RKO (cell line): ENCODE data around the gene MICU1.
A peak's percentile ranks its signal among the peaks of the same experiment; 100 is the strongest.

Experiments used
- DNase-seq: peaks from one replicate; pipeline ENCODE4 v3.0.0-alpha.2; 2016; ENCODE audit warnings: low spot score

The MICU1 gene

GRCh38 chr10:72344932-72345331 lies 280.9 kb downstream of the MICU1 start:
- DNase-seq: no peak

- DNase-seq: no peak
These were observed 283.0 kb downstream of the MICU1 start for GRCh38 chr10:72342911-72343310.

- peak; percentile 51 for DNase-seq
These were observed 285.2 kb downstream of the MICU1 start for GRCh38 chr10:72340510-72341261.

- DNase-seq: no peak
These were observed 287.7 kb downstream of the MICU1 start for GRCh38 chr10:72338180-72338579.

- no peak for DNase-seq
These were observed 288.2 kb downstream of the MICU1 start for GRCh38 chr10:72337722-72338121.

GRCh38 chr10:72337039-72337629 lies 288.7 kb downstream of the MICU1 start:
- peak; percentile 54 for DNase-seq

- no peak for DNase-seq
These were observed 289.4 kb downstream of the MICU1 start for GRCh38 chr10:72336259-72337038.

- no peak for DNase-seq
These were observed 290.3 kb downstream of the MICU1 start for GRCh38 chr10:72335394-72336258.

GRCh38 chr10:72334825-72335393 lies 291.0 kb downstream of the MICU1 start:
- DNase-seq: no peak

GRCh38 chr10:72334196-72334824 lies 291.6 kb downstream of the MICU1 start:
- DNase-seq: no peak

GRCh38 chr10:72333112-72334015 lies 292.5 kb downstream of the MICU1 start:
- no peak for DNase-seq

GRCh38 chr10:72332423-72333111 lies 293.3 kb downstream of the MICU1 start:
- no peak for DNase-seq

GRCh38 chr10:72331575-72332422 lies 294.1 kb downstream of the MICU1 start:
- no peak for DNase-seq

GRCh38 chr10:72330069-72330426 lies 295.8 kb downstream of the MICU1 start:
- DNase-seq: no peak

- no peak for DNase-seq
These were observed 296.4 kb downstream of the MICU1 start for GRCh38 chr10:72329290-72330068.

GRCh38 chr10:72328829-72329204 lies 297.1 kb downstream of the MICU1 start:
- DNase-seq: no peak

- DNase-seq: peak; percentile 32
These were observed 297.6 kb downstream of the MICU1 start for GRCh38 chr10:72328045-72328828.
